Activated effector memory CD4-positive, alpha-beta T cell treated with Interleukin-2 at 50 U/mL for 16 hours (primary cell): ENCODE measurements around the gene OR5F1.

Experiments
- DNase-seq: peaks from one replicate; pipeline ENCODE4 v3.0.0-alpha.2; 2020

OR5F1 gene

DNA sequence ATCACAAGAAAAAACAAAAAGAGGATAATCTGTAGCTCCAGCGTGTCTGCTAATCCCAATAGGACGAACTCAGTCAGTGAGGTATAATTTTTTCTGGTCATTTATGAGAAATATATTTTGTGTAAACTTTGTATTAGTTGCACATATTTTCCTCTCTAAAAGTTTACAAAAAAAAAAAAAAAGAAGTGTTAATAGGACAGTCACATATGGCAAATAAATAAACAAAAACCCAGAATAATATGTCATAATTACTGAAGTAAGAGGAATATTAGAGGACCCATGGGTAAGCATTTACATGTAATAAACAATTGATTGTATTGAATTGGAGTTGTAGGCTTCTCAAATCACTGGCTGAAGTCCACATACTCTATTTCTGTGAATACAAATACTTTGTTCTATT is at the start of gene OR5F1:
Gene OR5F1 (minus strand): TSS at position 101 of the 400 bp plus-strand sequence. CDS start 0 bp downstream, at position 101.
- no peak for DNase-seq

DNA sequence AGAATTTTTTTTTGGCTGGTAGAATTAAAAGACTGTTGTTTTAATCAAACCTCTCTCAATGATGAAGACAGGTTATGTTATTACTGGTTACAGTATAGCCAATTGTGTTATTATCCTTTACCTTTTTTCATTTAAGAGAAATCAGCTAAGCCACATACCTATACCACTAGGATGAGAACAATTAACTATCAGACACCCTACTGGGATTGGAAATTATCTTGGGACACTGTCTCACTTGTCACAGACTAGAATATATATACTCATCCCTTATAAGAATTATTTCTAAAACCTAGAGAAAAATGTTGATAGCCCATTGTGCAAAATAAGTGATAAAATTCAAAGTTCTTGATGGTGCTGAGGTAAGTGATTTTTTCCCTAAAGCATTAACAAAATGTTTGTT is 32.9 kb upstream of the OR5F1 start, which contains the start of gene OR5AS1:
Gene OR5AS1 (plus strand): TSS at position 301 of the 400 bp plus-strand sequence. CDS start 2,765 bp downstream, outside the sequence.
- no peak for DNase-seq

GRCh38 chr11:56013805-56014204 is 19.4 kb upstream of the OR5F1 start:
- no peak for DNase-seq

DNA sequence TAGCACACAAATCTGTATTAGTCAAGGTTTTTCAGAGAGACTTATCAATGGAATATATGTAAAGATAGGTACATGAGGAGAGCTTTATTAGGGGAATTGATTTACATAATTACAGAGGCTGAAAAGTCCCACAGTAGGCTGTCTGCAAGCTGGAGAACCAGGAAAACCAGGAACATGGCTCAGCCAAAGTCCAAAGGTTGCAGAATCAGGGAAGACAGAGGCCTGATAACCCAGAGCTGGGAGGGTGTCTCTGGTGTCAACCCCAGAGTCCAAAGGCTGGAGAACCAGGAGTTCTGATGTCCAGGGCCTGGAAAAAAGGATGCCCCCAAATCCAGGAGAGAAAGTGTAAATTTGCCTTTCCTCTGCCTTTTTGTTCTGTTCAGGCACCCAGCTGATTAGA is 16.3 kb upstream of the OR5F1 start:
- no peak for DNase-seq

DNA sequence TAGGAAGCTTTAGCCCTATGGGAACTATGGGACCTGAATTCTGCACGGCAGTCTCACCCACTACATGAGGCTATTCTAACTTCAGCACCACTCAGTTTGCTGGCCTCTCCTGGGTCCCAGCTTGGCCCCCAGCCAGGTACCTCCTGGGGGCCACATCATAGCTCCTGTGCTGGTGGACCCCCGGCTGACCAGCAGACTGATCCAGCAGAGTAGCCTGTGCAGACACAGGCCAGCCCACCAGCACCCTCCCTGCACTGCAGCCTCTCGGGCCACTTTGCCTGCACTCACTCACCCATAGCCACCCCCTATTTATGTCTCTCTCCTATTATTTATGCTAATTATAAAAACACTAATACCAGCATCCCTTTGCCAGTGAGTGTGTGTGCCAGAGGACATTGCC is 23.5 kb downstream of the OR5F1 start:
- no peak for DNase-seq

GRCh38 chr11:55969845-55970244 is 24.6 kb downstream of the OR5F1 start, which contains the start of gene OR10AG1:
OR10AG1 (minus strand) TSS chr11:55969945; CDS start chr11:55969907, 38 bp downstream.
- DNase-seq = no peak

GRCh38 chr11:55967914-55968313 is 26.5 kb downstream of the OR5F1 start:
- no peak for DNase-seq

GRCh38 chr11:55966391-55966790 is 28.0 kb downstream of the OR5F1 start:
- no peak for DNase-seq

- no peak for DNase-seq
Measured at GRCh38 chr11:55956521-55956920, 37.9 kb downstream of the OR5F1 start.

- no peak for DNase-seq
Measured at GRCh38 chr11:55949330-55949729, 45.1 kb downstream of the OR5F1 start.
